K562 (cell line): ENCODE results near the gene KRTAP10-8. TPM values are rescaled to one million over a fixed set of nuclear protein-coding genes. Genes with fewer than 3 reads are reported as not detected.

ENCODE experiments used
- ATAC-seq: fragments of 200-7000 bp; cut with Tn5 transposase; 3 replicates; pipeline ENCODE4 v1.9.1; 2020; ENCODE audit warnings: moderate library complexity
- BruUV-seq: library from RNA; stranded (reverse); fragments of 400-500 nt; replicated peaks from 2 replicates; lab custom pipeline; 2021; lab: Mats Ljungman, UMichigan
- CTCF ChIA-PET: fragments of 300-600 bp; formaldehyde crosslinking; extraction: SDS; loops from one replicate; lab custom pipeline; 2021; ENCODE audit warnings: low intra/inter-chr PET ratio; lab: Yijun Ruan, JAX
- POLR2A ChIA-PET: fragments of 300-600, 350-650 bp; sonication (Branson Sonifier 250); formaldehyde crosslinking; extraction: SDS; loops from one replicate; lab custom pipeline; 2021; ENCODE audit warnings: antibody characterized with exemption, inconsistent platforms; lab: Yijun Ruan, JAX
- DNase-seq, 4 experiments: peaks; one replicate each; pipeline versions ENCODE4 v3.0.0 to v3.0.0-alpha.2; 2011 to 2018; ENCODE audit warnings: low spot score in 3 of 4, mixed read lengths in 3 of 4; ENCODE audit errors: extremely low read depth in 1 of 4
- FAIRE-seq: peaks from 2 replicates; lab custom pipeline; 2011; peaks lifted over from hg19 to GRCh38; lab: Jason Lieb, UNC
- H2AFZ ChIP-seq: 2 replicates; pipeline ENCODE4 v1.6.0; 2011; ENCODE audit warnings: low read depth, low read length, control low read depth, inconsistent platforms
- H3K27ac ChIP-seq: fragments of 200-600 bp; 3 replicates; pipeline ENCODE4 v1.8.0; 2011; ENCODE audit warnings: low read depth, mild to moderate bottlenecking, control low read depth, inconsistent platforms, low read length, moderate library complexity, mixed read lengths; ENCODE audit errors: extremely low read depth
- H3K27me3 ChIP-seq, 2 experiments: fragments of 300-600 bp in 1 of 2; 2 replicates in 1 of 2; 3 replicates in 1 of 2; pipeline versions ENCODE4 v1.6.0 to v1.8.0; 2011; ENCODE audit warnings: inconsistent platforms in 2 of 2, low read length in 2 of 2, mild to moderate bottlenecking in 1 of 2, mixed read lengths in 1 of 2, moderate library complexity in 1 of 2; ENCODE audit not compliant: control insufficient read depth in 2 of 2, insufficient read depth in 2 of 2
- H3K36me3 ChIP-seq: fragments of 300-600 bp; 3 replicates; pipeline ENCODE4 v1.8.0; 2011; ENCODE audit warnings: mild to moderate bottlenecking, low read length, inconsistent platforms; ENCODE audit not compliant: control insufficient read depth, insufficient read depth
- H3K4me1 ChIP-seq, 2 experiments: fragments of 200-600 bp in 1 of 2; replicated peaks in 1 of 2; 2 replicates in 1 of 2; 3 replicates in 1 of 2; pipeline versions ENCODE4 v1.5.1 to v1.8.0; 2011; ENCODE audit warnings: inconsistent platforms in 2 of 2, low read length in 2 of 2, mild to moderate bottlenecking in 1 of 2, mixed read lengths in 1 of 2, moderate library complexity in 1 of 2; ENCODE audit not compliant: control insufficient read depth in 2 of 2, insufficient read depth in 2 of 2
- H3K4me2 ChIP-seq: 2 replicates; pipeline ENCODE4 v1.6.1; 2011; ENCODE audit warnings: low read length, control low read depth, inconsistent platforms, mixed read lengths; ENCODE audit not compliant: insufficient read depth
- H3K4me3 ChIP-seq: fragments of 200-600 bp; sonication (generic), shearing (Covaris generic); 2 replicates; pipeline ENCODE4 v1.5.1; 2016; ENCODE audit warnings: control low read depth, inconsistent platforms
- H3K79me2 ChIP-seq: fragments of 200-600 bp; 3 replicates; pipeline ENCODE4 v1.8.0; 2011; ENCODE audit warnings: low read length, inconsistent platforms; ENCODE audit not compliant: control insufficient read depth, insufficient read depth
- H3K9ac ChIP-seq, 2 experiments: 2 replicates each; pipeline versions ENCODE4 v1.6.0 to v1.6.1; 2011; ENCODE audit warnings: low read depth in 2 of 2, low read length in 2 of 2, control low read depth in 1 of 2, inconsistent platforms in 1 of 2, mild to moderate bottlenecking in 1 of 2, mixed read lengths in 1 of 2; ENCODE audit not compliant: insufficient read depth in 1 of 2
- H3K9me1 ChIP-seq: one replicate; pipeline ENCODE4 v1.6.0; 2011; ENCODE audit warnings: inconsistent platforms, mild to moderate bottlenecking, low read length, moderate library complexity; ENCODE audit not compliant: control insufficient read depth, insufficient read depth
- H3K9me3 ChIP-seq: replicated peaks from 2 replicates; pipeline ENCODE4 v1.5.1; 2011; ENCODE audit warnings: low read depth, low read length, inconsistent platforms; ENCODE audit not compliant: control insufficient read depth, insufficient read depth
- H4K20me1 ChIP-seq: replicated peaks from 2 replicates; pipeline ENCODE4 v1.6.1; 2011; ENCODE audit warnings: low read length, inconsistent platforms, mixed read lengths; ENCODE audit not compliant: control insufficient read depth, insufficient read depth
- BCL6 ChIP-seq: fragments of 250-450 bp; sonication (Bioruptor Pico); IDR thresholded peaks from 2 replicates; pipeline ENCODE4 v1.4.0; 2020
- JUN ChIP-seq, 2 experiments: sonication (generic) in 1 of 2; formaldehyde crosslinking in 1 of 2; IDR thresholded peaks; 2 replicates each; pipeline versions ENCODE4 v1.6.1 to v1.8.0; 2012 to 2022; ENCODE audit warnings: borderline replicate concordance in 2 of 2, mild to moderate bottlenecking in 2 of 2, improper control_type of control experiment in 1 of 2, low read depth in 1 of 2, low read length in 1 of 2, missing genetic modification reagents in 1 of 2
- WGBS: fragments of 100-300 bp; shearing (Covaris generic); methylation state at CpG from one replicate; pipeline ENCODE4 v1.1.6; 2016; ENCODE audit warnings: low coverage, mixed read lengths; ENCODE audit not compliant: insufficient coverage; ENCODE audit errors: missing lambda C conversion rate; 5-methylcytosine and 5-hydroxymethylcytosine counted together
- in situ Hi-C: fragments of 300-500 bp; cut with MboI; formaldehyde crosslinking; loops from 4 replicates; pipeline ENCODE4 v1.15.0; 2018; ENCODE audit warnings: inconsistent platforms, mixed read lengths
- intact Hi-C: fragments of 100-400 bp; cut with micrococcal nuclease; formaldehyde crosslinking; loops from 2 replicates; pipeline ENCODE4 v1.14.2; 2022
- polyA plus RNA-seq, 8 experiments: library from polyadenylated mRNA; depleted of rRNA in 4 of 8; stranded (reverse) in 5 of 8; unstranded in 3 of 8; fragments of >200 nt; fragmentation: Nextera tagmentation in 2 of 8; fragmentation: Illumina TruSeq in 1 of 8; extraction: Ambion mirVana in 2 of 8; extraction: Trizol in 1 of 8; gene quantifications; 2 replicates each; pipeline versions ENCODE4 v1.2.1 to v1.2.3, GENCODE V29; 2011 to 2014; ENCODE audit warnings: inconsistent platforms in 1 of 8, missing spikeins in 1 of 8
- total RNA-seq, 7 experiments: library from RNA; depleted of rRNA in 6 of 7; stranded (reverse); fragments of >200 nt in 6 of 7; fragmentation: Illumina TruSeq in 2 of 7; extraction: Trizol in 2 of 7; gene quantifications; 2 replicates each; pipeline versions ENCODE4 v1.2.1 to v1.2.3, GENCODE V29; 2011 to 2021; ENCODE audit warnings: low replicate concordance in 1 of 7

Gene KRTAP10-8
- total and polyA plus RNA-seq, 9 of the 15 experiments (the other 6 are each of a cell fraction or from before 2014, with no cell fraction given), result not detected

DNA sequence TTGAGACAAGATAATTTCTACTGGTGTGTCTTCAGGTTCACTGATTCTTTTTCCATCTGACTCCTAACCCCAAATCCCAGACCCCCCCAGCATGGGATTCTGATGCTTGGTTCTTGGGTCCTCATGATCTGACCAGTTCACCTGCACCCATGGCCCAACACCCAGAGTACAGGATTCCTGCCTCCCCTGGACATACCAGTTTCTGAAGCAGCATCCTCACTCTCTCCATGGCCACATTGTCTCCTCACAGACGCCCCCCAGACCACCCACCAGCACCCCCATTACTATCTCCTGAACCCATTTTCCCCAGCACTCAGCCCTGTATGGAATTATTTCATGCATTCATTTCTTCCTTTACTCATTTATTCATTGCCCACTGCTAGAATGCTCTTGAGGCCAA, 45.0 kb downstream of the KRTAP10-8 start (continued):
- no peak for TF ChIP-seq JUN (IDR thresholded peaks at IDR 0.05; ENCODE audit: borderline replicate concordance, low read depth, low read length)
- no peak for TF ChIP-seq JUN (CRISPR knock-in tag; IDR thresholded peaks at IDR 0.05; ENCODE audit: borderline replicate concordance)

DNA sequence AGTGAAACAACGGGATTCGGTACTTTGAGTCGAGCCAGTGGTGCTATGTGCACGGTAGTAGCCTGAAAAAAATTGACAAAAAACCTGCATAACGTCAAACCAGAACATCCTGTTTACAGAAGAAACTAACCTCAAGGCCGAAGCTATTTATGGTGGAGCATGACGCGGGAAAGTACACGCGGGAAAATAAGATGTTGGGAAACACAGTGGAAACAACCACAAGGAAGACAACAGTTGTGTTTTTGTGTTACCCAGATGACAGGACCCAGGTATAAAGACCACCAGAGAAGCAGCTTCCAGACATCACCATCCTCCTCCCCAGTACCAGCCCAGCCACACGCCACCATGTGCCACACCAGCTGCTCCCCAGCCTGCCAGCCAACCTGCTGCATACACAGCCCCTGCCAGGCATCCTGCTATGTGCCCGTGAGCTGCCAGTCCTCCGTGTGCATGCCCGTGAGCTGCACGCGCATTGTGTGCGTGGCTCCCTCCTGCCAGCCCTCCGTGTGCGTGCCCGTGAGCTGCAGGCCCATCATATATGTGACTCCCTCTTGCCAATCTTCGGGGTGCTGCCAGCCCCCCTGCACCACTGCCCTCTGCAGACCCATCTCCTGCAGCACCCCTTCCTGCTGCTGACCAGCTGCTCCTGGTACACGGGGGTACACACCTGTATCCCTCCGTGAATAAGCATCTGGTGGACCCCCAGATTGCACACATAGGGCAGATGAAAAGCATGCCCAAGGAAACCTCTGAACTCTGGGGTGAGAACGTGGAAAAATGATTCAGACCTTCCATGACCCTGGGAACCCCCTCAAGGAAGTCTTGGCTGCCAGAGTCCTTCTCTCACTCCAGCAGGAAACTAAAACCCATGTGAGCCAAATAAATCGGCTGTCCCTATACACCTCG, 46.0 kb downstream of the KRTAP10-8 start, which contains the start of gene KRTAP12-3:
Gene KRTAP12-3, plus strand, starts transcription at position 298 of the 906 bp plus-strand sequence. Its CDS starts 48 bp downstream, at position 346.
- WGBS, result under 1% methylated on average over 26 of the region's 26 CpGs
- no peak within 1 kb of the TSS for H3K27ac ChIP-seq
- CTCF ChIA-PET, result no interaction called here

More for the DNA sequence above, 46.0 kb downstream of the KRTAP10-8 start, which contains the start of gene KRTAP12-3:
- POLR2A ChIA-PET, result no interaction called here
- no peak for DNase-seq
- H3K9me1 ChIP-seq, result no peaks in the 10 kb centered on the region
- in situ Hi-C loops, result no loop called here
- no peak within 1 kb of the TSS for H2AFZ ChIP-seq
- H3K4me2 ChIP-seq, result no peak within 1 kb of the TSS
- H3K9ac ChIP-seq, result no peak within 1 kb of the TSS
- FAIRE-seq, result no peak
- H3K4me3 ChIP-seq, result no peak within 1 kb of the TSS
- no peaks in the 10 kb centered on the region for H3K9me3 ChIP-seq
- ATAC-seq, result no peak
- no peaks in the 10 kb centered on the region for H3K79me2 ChIP-seq
- H3K36me3 ChIP-seq, result no peaks in the 10 kb centered on the region
- no TSS peak for BruUV-seq
- peaks cover 0 to 8% of the 10 kb centered on the region in 2 experiments; a peak in 2 of 5 replicates for H3K4me1 ChIP-seq
- H3K27me3 ChIP-seq, result peaks cover 2 to 25% of the 10 kb centered on the region in 2 experiments; a peak in 4 of 5 replicates
- intact Hi-C loops, result no loop called here
- no peaks in the 10 kb centered on the region for H4K20me1 ChIP-seq
- no peak for TF ChIP-seq BCL6
- TF ChIP-seq, all 486 proteins: peak for 0
